ENCODE measurements around the gene CCND2.

Gene CCND2

DNA sequence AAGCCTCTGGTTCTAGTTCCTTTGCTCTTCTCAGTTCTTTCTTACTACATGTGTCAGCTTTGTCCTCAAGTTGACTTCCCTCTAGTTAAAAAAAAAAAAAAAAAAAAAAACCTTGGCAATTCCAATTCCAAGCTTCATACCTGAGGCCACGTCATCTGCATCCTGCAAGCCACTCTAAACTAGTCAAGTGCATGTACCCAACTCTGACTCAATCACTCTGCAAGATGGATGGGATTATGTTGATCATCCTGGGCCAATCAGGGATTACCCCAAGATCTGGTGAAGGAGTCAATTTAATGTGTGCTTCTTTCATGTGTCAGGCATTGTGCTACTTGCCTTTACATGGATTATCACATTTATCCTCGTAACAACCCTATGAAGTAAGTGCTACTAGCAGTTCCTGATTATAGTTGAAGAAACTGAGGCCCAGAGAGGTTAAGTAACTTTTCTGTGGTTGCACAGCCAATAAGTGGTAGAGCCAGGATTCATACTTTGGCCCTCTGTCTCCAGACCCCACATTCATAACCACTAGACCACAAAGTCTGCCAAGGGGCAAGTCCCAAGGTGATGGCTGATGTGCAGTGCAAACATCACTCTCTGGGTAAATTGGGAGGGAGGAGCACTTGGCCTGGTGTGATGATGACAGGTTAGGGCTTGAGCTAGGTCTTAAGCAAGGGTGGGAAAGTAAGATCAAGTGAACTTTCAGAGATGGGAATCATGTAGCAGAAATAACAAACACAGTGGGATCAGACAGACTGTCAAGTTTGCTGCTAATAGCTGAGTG lies 17.3 kb upstream of the CCND2 start:
- Histone ChIP-seq H3K4me3 (ENCODE audit: low read depth, low read length) (no peak overlapping the region), H3K36me3 (ENCODE audit: insufficient read depth, low read length) (no peaks in the 10 kb centered on the region), H3K27ac (ENCODE audit: low read depth, low read length) (no peak overlapping the region), H3K4me1 (ENCODE audit: control insufficient read depth, insufficient read depth, low read length, unreplicated experiment) (no peaks in the 10 kb centered on the region), H3K27me3 (ENCODE audit: insufficient read depth, low read length) (peaks cover 15% of the 10 kb centered on the region; the same call in 1 of the 2 replicates), H2AFZ (ENCODE audit: low read length, unreplicated experiment) (no peak overlapping the region), H3K79me2 (ENCODE audit: control insufficient read depth, insufficient read depth, low read length, unreplicated experiment) (no peaks in the 10 kb centered on the region)

DNA sequence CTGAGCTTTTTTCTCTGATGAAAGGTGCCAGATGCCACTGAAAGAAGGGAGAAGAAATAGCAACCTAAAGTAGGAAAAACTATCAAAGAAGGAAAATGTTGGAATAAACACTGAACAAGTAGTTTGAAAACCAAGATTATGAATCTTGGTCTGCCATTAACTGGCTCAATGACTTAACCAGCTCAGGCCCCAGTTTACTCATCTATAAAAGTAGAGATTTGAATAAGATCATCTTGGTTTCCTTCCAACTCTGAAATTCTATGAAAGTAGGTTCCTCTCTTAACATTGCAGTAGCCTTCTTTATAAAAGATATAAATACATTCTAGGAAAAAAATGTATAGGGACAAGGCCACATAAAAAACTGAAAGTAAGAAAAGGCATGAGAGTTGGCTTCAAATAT lies 16.1 kb upstream of the CCND2 start:
- no peaks in the 10 kb centered on the region for H3K79me2 ChIP-seq (ENCODE audit: control insufficient read depth, insufficient read depth, low read length, unreplicated experiment)
- H3K4me3 ChIP-seq (ENCODE audit: low read depth, low read length), result no peak overlapping the region
- H2AFZ ChIP-seq (ENCODE audit: low read length, unreplicated experiment), result no peak overlapping the region
- H3K36me3 ChIP-seq (ENCODE audit: insufficient read depth, low read length), result no peaks in the 10 kb centered on the region
- H3K4me1 ChIP-seq (ENCODE audit: control insufficient read depth, insufficient read depth, low read length, unreplicated experiment), result no peaks in the 10 kb centered on the region
- no peak overlapping the region for H3K27ac ChIP-seq (ENCODE audit: low read depth, low read length)
- peaks cover 21% of the 10 kb centered on the region; the same call in 1 of the 2 replicates for H3K27me3 ChIP-seq (ENCODE audit: insufficient read depth, low read length)

DNA sequence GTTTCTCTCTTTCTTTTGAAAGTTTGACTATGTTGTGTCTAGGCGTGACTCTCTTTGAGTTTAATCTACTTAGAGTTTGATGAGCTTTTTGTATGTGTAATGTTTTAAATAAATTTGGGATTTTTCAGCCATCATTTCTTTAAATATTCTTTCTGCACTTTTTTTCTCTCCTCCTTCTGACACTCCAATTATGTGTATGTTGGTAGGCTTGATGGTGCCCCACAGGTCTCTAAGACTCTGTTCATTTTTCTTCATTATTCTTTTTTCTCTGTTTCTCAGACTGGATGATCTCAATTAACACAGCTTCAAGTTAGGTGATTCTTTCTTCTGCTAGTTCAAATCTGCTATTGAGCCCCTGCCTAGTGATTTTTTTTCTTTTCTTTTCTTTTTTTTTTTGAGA lies 14.5 kb upstream of the CCND2 start:
- Histone ChIP-seq H3K79me2 (ENCODE audit: control insufficient read depth, insufficient read depth, low read length, unreplicated experiment) (no peaks in the 10 kb centered on the region), H3K4me3 (ENCODE audit: low read depth, low read length) (no peak overlapping the region), H2AFZ (ENCODE audit: low read length, unreplicated experiment) (no peak overlapping the region), H3K36me3 (ENCODE audit: insufficient read depth, low read length) (no peaks in the 10 kb centered on the region), H3K27ac (ENCODE audit: low read depth, low read length) (no peak overlapping the region), H3K27me3 (ENCODE audit: insufficient read depth, low read length) (peaks cover 22% of the 10 kb centered on the region), H3K4me1 (ENCODE audit: control insufficient read depth, insufficient read depth, low read length, unreplicated experiment) (no peaks in the 10 kb centered on the region)

DNA sequence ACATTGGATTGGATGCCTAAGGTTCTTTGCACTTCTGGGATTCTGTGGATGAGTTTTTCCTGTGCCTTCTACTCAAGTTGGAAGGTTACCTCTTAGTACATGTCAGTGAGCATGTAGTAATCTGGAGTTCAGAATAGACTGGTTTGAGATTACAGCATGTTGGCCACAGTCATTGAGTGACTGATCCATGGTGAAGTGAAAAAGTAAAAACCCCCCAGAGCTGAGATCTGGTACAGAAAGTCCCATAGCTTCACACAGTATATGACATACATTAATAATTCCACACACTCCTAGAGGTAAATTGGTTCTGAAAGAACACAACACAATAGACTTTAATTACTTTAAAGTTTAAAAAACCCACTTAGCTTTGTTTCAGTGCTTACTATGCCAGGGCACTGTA lies 11.9 kb upstream of the CCND2 start:
- Histone ChIP-seq H3K4me3 (ENCODE audit: low read depth, low read length) (no peak overlapping the region), H3K27me3 (ENCODE audit: insufficient read depth, low read length) (peaks cover 45% of the 10 kb centered on the region), H2AFZ (ENCODE audit: low read length, unreplicated experiment) (no peak overlapping the region), H3K27ac (ENCODE audit: low read depth, low read length) (no peak overlapping the region), H3K79me2 (ENCODE audit: control insufficient read depth, insufficient read depth, low read length, unreplicated experiment) (no peaks in the 10 kb centered on the region), H3K36me3 (ENCODE audit: insufficient read depth, low read length) (no peaks in the 10 kb centered on the region), H3K4me1 (ENCODE audit: control insufficient read depth, insufficient read depth, low read length, unreplicated experiment) (no peaks in the 10 kb centered on the region)

DNA sequence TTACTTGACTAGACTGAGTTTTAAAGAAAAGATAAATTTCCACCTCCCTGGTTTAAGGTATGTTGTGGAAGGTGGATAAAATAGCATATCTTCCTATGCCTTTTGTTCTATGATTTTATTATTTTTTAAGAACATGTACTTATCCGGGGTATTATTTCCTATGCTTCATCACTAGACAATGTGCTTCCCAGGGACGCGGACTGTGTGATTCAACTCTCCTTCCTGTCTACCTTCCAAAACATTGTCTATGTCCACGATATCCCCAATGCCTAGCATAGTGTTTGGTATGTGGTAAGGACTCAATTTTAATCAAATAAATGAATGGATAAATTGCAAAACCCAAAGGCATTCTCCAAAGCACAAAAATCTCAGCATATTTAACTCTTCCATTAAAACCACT lies 8.3 kb upstream of the CCND2 start:
- H2AFZ ChIP-seq (ENCODE audit: low read length, unreplicated experiment), result no peak overlapping the region
- H3K4me1 ChIP-seq (ENCODE audit: control insufficient read depth, insufficient read depth, low read length, unreplicated experiment), result no peaks in the 10 kb centered on the region
- H3K36me3 ChIP-seq (ENCODE audit: insufficient read depth, low read length), result no peaks in the 10 kb centered on the region
- no peak overlapping the region for H3K27ac ChIP-seq (ENCODE audit: low read depth, low read length)
- H3K27me3 ChIP-seq (ENCODE audit: insufficient read depth, low read length), result peaks cover 79% of the 10 kb centered on the region
- H3K79me2 ChIP-seq (ENCODE audit: control insufficient read depth, insufficient read depth, low read length, unreplicated experiment), result no peaks in the 10 kb centered on the region
- H3K4me3 ChIP-seq (ENCODE audit: low read depth, low read length), result no peak overlapping the region

DNA sequence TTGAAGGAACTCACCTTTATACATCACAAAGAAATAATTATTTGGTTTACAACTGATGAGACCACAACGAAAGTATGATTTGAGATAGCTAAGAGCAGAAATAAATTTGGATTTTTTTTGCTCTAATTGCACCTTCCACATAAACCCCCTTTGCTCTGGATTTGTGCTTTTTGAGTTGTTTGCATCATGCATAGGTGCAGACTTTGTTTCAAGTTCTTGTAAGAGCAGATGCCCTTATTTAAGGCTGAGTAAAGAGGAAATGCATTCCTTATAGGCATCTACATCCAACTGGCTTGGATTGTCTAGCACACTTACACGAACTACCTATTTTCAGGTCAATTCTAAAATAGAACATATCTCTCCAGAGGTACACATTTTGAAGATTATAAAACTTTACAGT lies 6.6 kb upstream of the CCND2 start:
- Histone ChIP-seq H3K4me3 (ENCODE audit: low read depth, low read length) (no peak overlapping the region), H3K79me2 (ENCODE audit: control insufficient read depth, insufficient read depth, low read length, unreplicated experiment) (no peaks in the 10 kb centered on the region), H3K27me3 (ENCODE audit: insufficient read depth, low read length) (peaks cover 87% of the 10 kb centered on the region), H3K27ac (ENCODE audit: low read depth, low read length) (no peak overlapping the region), H3K4me1 (ENCODE audit: control insufficient read depth, insufficient read depth, low read length, unreplicated experiment) (peaks cover 5% of the 10 kb centered on the region), H2AFZ (ENCODE audit: low read length, unreplicated experiment) (no peak overlapping the region), H3K36me3 (ENCODE audit: insufficient read depth, low read length) (no peaks in the 10 kb centered on the region)

DNA sequence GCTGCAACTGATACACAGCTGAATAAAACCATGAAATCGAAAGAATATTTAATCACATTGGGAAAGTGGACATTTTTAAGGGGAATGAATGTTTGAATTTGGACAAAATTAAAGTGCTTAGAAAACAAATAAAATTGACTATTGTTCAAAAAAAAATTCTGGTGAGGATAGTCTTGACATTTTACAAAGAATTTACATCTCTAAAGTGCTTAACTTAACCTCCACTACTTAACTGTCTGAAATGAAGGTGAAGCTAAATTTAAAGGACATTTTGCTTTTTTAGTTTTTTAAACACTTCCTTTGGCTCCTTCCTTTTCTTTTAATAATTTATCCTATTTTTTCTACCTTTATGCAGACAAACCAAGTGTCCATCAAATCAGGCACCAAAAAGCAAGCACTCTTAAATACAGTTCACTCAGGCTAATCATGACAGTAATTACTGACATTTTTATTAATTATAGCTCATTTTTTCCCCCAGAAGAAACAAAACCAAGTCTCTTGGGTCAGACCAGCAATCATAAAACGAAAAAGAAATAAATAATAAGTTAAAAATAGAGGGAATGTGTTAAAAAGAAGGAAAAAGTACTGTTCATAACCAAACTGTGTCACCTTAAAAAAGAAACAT lies 5.7 kb upstream of the CCND2 start:
- no peaks in the 10 kb centered on the region for H3K79me2 ChIP-seq (ENCODE audit: control insufficient read depth, insufficient read depth, low read length, unreplicated experiment)
- no peaks in the 10 kb centered on the region for H3K36me3 ChIP-seq (ENCODE audit: insufficient read depth, low read length)
- H3K4me1 ChIP-seq (ENCODE audit: control insufficient read depth, insufficient read depth, low read length, unreplicated experiment), result peaks cover 5% of the 10 kb centered on the region
- no peak overlapping the region for H3K4me3 ChIP-seq (ENCODE audit: low read depth, low read length)
- H2AFZ ChIP-seq (ENCODE audit: low read length, unreplicated experiment), result no peak overlapping the region
- H3K27ac ChIP-seq (ENCODE audit: low read depth, low read length), result no peak overlapping the region
- H3K27me3 ChIP-seq (ENCODE audit: insufficient read depth, low read length), result peaks cover 82% of the 10 kb centered on the region

DNA sequence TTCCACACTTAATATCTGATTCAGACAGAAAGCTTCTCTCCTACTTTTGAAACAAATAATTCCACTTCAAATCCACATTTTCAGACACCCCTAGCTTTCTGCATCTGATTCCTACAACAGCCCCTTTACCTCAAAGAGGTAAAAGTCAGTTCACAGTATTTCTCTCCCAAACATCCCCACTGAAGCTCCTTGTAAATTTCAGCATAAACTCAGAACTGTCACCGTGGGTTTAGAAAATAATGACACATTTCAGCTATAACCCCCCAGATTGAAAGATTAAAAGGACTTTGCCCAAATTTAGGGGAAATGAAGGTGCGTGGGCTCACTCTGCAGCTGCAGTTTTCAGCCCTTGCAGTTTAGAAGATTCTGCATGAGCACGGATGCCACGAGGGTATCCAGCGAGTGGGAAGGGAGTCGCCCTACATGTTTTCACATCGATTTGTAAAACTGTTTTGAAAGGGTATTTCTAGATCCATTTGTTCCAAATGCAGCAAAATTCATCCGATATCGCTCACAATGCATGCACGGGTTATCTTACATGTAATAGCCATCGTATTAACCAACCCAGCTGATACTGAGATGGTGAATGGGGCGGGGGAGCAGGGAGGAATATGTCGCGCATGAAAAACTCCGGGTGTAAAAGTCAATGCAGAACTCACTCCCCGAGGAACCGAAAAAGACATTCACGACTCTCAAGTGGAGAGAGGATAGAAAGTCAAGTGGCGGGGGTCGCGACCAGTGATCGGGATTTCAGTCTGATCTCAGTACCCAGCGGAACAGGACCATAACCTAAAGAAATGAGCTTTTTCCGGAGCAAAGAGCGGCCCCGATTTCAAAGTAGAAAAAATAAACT lies 5.0 kb upstream of the CCND2 start:
- Histone ChIP-seq H3K79me2 (ENCODE audit: control insufficient read depth, insufficient read depth, low read length, unreplicated experiment) (no peaks in the 10 kb centered on the region), H2AFZ (ENCODE audit: low read length, unreplicated experiment) (no peak overlapping the region), H3K36me3 (ENCODE audit: insufficient read depth, low read length) (no peaks in the 10 kb centered on the region), H3K27me3 (ENCODE audit: insufficient read depth, low read length) (peaks cover 76% of the 10 kb centered on the region), H3K4me3 (ENCODE audit: low read depth, low read length) (peak overlapping the region; percentile 70), H3K27ac (ENCODE audit: low read depth, low read length) (no peak overlapping the region), H3K4me1 (ENCODE audit: control insufficient read depth, insufficient read depth, low read length, unreplicated experiment) (peaks cover 5% of the 10 kb centered on the region)

DNA sequence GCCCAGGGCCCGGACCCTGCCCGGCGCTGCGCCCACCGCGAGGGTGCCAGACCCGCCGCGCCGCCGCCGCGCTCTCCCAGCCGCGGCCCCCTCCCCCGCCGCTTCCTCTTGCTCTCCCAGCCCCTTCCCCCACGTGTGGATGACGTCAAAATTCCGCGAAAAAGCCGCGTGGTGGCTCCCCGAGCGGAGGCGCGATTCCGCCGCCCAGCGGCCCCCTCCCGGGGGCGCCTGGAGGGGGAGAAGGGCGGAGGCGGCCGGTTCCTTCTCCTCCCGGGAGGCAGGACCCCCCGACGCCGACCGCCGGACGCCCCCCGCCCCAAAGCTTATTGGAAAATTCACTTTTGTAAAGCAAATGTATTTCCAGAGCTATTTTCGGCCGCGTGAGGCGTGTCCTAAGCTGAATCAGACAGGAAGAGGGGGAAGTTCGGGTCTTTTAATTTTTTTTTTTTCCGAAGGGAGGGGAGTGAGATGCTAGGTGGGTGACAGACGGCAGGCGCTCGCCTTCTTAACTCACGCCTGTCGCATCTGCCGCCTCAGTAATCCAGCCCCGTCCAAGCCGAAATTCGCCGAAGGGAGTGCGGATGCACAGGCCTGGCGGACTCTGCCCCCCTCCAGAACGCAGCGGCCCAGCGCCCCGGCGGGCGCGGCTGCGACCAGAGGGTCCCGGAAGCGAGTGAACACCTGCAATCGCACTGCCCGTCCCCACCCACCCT lies 4.1 kb upstream of the CCND2 start:
- H3K4me3 ChIP-seq (ENCODE audit: low read depth, low read length), result peak overlapping the region; percentile 70
- H2AFZ ChIP-seq (ENCODE audit: low read length, unreplicated experiment), result peak overlapping the region; percentile 71
- no peaks in the 10 kb centered on the region for H3K36me3 ChIP-seq (ENCODE audit: insufficient read depth, low read length)
- H3K27ac ChIP-seq (ENCODE audit: low read depth, low read length), result no peak overlapping the region
- peaks cover 67% of the 10 kb centered on the region for H3K27me3 ChIP-seq (ENCODE audit: insufficient read depth, low read length)
- H3K79me2 ChIP-seq (ENCODE audit: control insufficient read depth, insufficient read depth, low read length, unreplicated experiment), result peaks cover 7% of the 10 kb centered on the region
- peaks cover 5% of the 10 kb centered on the region for H3K4me1 ChIP-seq (ENCODE audit: control insufficient read depth, insufficient read depth, low read length, unreplicated experiment)
